G401.6 (cell line): ENCODE data around the gene RNU2-63P.
"Not testable (repeated sequence)": the region's sequence is repeated elsewhere in the genome, so short reads cannot be mapped to it uniquely, and the experiment has no call there.

Experiments used
- FAIRE-seq: peaks from 2 replicates; lab custom pipeline; 2012; peaks lifted over from hg19 to GRCh38; lab: Jason Lieb, UNC

Gene RNU2-63P

GRCh38 chr2:88027697-88028389 is 11.5 kb upstream of the RNU2-63P start:
- no peak for FAIRE-seq

- FAIRE-seq: no peak
Measured at GRCh38 chr2:88024509-88024908, 8.2 kb upstream of the RNU2-63P start.

GRCh38 chr2:88022669-88022921 is 6.2 kb upstream of the RNU2-63P start:
- FAIRE-seq: no peak

- no peak for FAIRE-seq
Measured at GRCh38 chr2:88019985-88020384, 3.6 kb upstream of the RNU2-63P start.

- FAIRE-seq: no peak
Measured at GRCh38 chr2:88018909-88019308, 2.6 kb upstream of the RNU2-63P start.

GRCh38 chr2:88018077-88018805 is 1.9 kb upstream of the RNU2-63P start:
- FAIRE-seq: not testable (repeated sequence)

- not testable (repeated sequence) for FAIRE-seq
Measured at GRCh38 chr2:88017780-88018038, 1.4 kb upstream of the RNU2-63P start.

- no peak for FAIRE-seq
Measured at GRCh38 chr2:88016960-88017779, 823 bp upstream of the RNU2-63P start.

- no peak for FAIRE-seq
Measured at GRCh38 chr2:88011011-88011410, 5.3 kb downstream of the RNU2-63P start.

GRCh38 chr2:88010136-88010535 is 6.2 kb downstream of the RNU2-63P start:
- no peak for FAIRE-seq

- FAIRE-seq: no peak
Measured at GRCh38 chr2:88006912-88007439, 9.4 kb downstream of the RNU2-63P start.

GRCh38 chr2:88005776-88006175 is 10.6 kb downstream of the RNU2-63P start:
- FAIRE-seq: no peak

- no peak for FAIRE-seq
Measured at GRCh38 chr2:88003074-88003755, 13.1 kb downstream of the RNU2-63P start.

- no peak for FAIRE-seq
Measured at GRCh38 chr2:88002359-88002707, 14.0 kb downstream of the RNU2-63P start.

- FAIRE-seq: not testable (repeated sequence)
Measured at GRCh38 chr2:88000474-88000873, 15.9 kb downstream of the RNU2-63P start.

GRCh38 chr2:87996570-87996969 is 19.8 kb downstream of the RNU2-63P start:
- no peak for FAIRE-seq

GRCh38 chr2:87995756-87996155 is 20.6 kb downstream of the RNU2-63P start:
- no peak for FAIRE-seq

- FAIRE-seq: not testable (repeated sequence)
Measured at GRCh38 chr2:87994304-87994850, 22.0 kb downstream of the RNU2-63P start.

GRCh38 chr2:87992569-87992968 is 23.8 kb downstream of the RNU2-63P start:
- not testable (repeated sequence) for FAIRE-seq

- FAIRE-seq: not testable (repeated sequence)
Measured at GRCh38 chr2:87987473-87987872, 28.9 kb downstream of the RNU2-63P start.

- FAIRE-seq: not testable (repeated sequence)
Measured at GRCh38 chr2:87985902-87986301, 30.4 kb downstream of the RNU2-63P start.

- FAIRE-seq: not testable (repeated sequence)
Measured at GRCh38 chr2:87981182-87981581, 35.2 kb downstream of the RNU2-63P start.
